Transverse colon (tissue), 4 donors: ENCODE data around the gene NBEAL1. TPM values are rescaled to one million over a fixed set of nuclear protein-coding genes. Genes with fewer than 3 reads are reported as not detected.

Source experiments
- DNase-seq: peaks from one replicate; pipeline ENCODE4 v3.0.0-alpha.2; 2019
- H3K27ac ChIP-seq, 4 donors: fragments of 200-600 bp; sonication (generic); 2 replicates each; pipeline ENCODE4 v1.5.1; 2016 to 2018; ENCODE audit warnings: inconsistent platforms in 4 of 4
- H3K27me3 ChIP-seq: fragments of 200-600 bp; sonication (generic); 2 replicates; pipeline ENCODE4 v1.5.1; 2017; ENCODE audit warnings: inconsistent platforms
- H3K36me3 ChIP-seq, 4 donors: fragments of 200-600 bp; sonication (generic); 2 replicates each; pipeline ENCODE4 v1.5.1; 2017 to 2019; ENCODE audit warnings: inconsistent platforms in 4 of 4
- H3K4me1 ChIP-seq, 4 donors: fragments of 200-600 bp; sonication (generic); 2 replicates each; pipeline ENCODE4 v1.5.1; 2017 to 2020; ENCODE audit warnings: inconsistent platforms in 4 of 4
- H3K4me3 ChIP-seq, 4 donors: fragments of 200-600 bp; sonication (generic); 1 replicate in 1 of 4; 2 replicates in 3 of 4; pipeline versions ENCODE4 v1.5.1 to v1.6.1; 2017 to 2019; ENCODE audit warnings: inconsistent platforms in 4 of 4
- H3K9me3 ChIP-seq, 2 donors: fragments of 200-600 bp; sonication (generic); 2 replicates each; pipeline ENCODE4 v1.5.1; 2017 to 2019; ENCODE audit warnings: inconsistent platforms in 2 of 2
- CTCF ChIP-seq, 5 experiments: fragments of 200-600 bp in 3 of 5; fragments of 450-650 bp in 2 of 5; sonication (generic) in 3 of 5; IDR thresholded peaks; 1 replicate in 2 of 5; 2 replicates in 3 of 5; pipeline ENCODE4 v1.5.1; 2016 to 2017; ENCODE audit warnings: antibody characterized with exemption in 5 of 5, inconsistent platforms in 3 of 5, mild to moderate bottlenecking in 2 of 5, moderate library complexity in 1 of 5
- EP300 ChIP-seq: sonication (generic); formaldehyde crosslinking; IDR thresholded peaks from one replicate; pipeline ENCODE4 v1.6.1; 2017; ENCODE audit warnings: antibody characterized with exemption, low read depth
- POLR2A ChIP-seq: fragments of 450-650 bp; IDR thresholded peaks from one replicate; pipeline ENCODE4 v1.6.1; 2016; ENCODE audit warnings: antibody characterized with exemption, mild to moderate bottlenecking, moderate library complexity
- POLR2AphosphoS5 ChIP-seq, 3 donors: sonication (generic); formaldehyde crosslinking; IDR thresholded peaks; one replicate each; pipeline ENCODE4 v1.6.1; 2016; ENCODE audit warnings: antibody characterized with exemption in 3 of 3
- WGBS, 2 donors: methylation state at CpG; one replicate each; pipeline ENCODE4 v1.1.5; 2018; ENCODE audit warnings: low coverage in 1 of 2; 5-methylcytosine and 5-hydroxymethylcytosine counted together
- in situ Hi-C, 4 donors: fragments of 200-750 bp; cut with MboI; loops; one replicate each; pipeline versions ENCODE4 v1.15.0 to v1.15.1; 2017; ENCODE audit warnings: low sequenced_read_pairs in 3 of 4, low pct_ligation_motif_present in 1 of 4, low pct_unique_long_range_greater_than_20kb in 1 of 4
- intact Hi-C: fragments of 100-400 bp; cut with DNase I; formaldehyde crosslinking; loops from one replicate; pipeline ENCODE4 v1.15.1; 2023; ENCODE audit warnings: low total_unique reads
- total RNA-seq, 4 donors: library from RNA; depleted of rRNA; stranded (reverse); fragments of >200 nt; gene quantifications; one replicate each; pipeline ENCODE4 v1.1.0, GENCODE V29; 2016

Gene NBEAL1
- total RNA-seq, 4 donors from 2014 or later: 59.1 to 287 (median 154) TPM

GRCh38 chr2:203019142-203019541 is 4.5 kb downstream of the NBEAL1 start:
- Histone ChIP-seq H3K36me3 (no peaks in the 10 kb centered on the region), H3K4me3 (peak overlapping the region in 3 of 4 donors; percentile 16 to 91 (median 84)), H3K27me3 (no peaks in the 10 kb centered on the region), H3K4me1 (peaks cover 7 to 78% (median 49%) of the 10 kb centered on the region in 4 donors), H3K27ac (peak overlapping the region in 3 of 4 donors; percentile 46 to 97 (median 96)), H3K9me3 (no peaks in the 10 kb centered on the region)
- intact Hi-C loops: no loop called here
- TF ChIP-seq POLR2A: no peak
- peak in 3 of 5 experiments; percentile 16 to 40 (median 39) for TF ChIP-seq CTCF (IDR thresholded peaks at IDR 0.05)
- TF ChIP-seq EP300: no peak
- TF ChIP-seq POLR2AphosphoS5 (IDR thresholded peaks at IDR 0.05): peak in 1 of 3 donors; percentile 10
- in situ Hi-C loops: no loop called here
- WGBS, 2 donors: 56 to 77% methylated on average over 2 of the region's 2 CpGs
- no peak for DNase-seq

- intact Hi-C loops (no loop called here), in situ Hi-C loops (no loop called here)
- no peaks in the 10 kb centered on the region for H3K9me3 ChIP-seq
- no peak for TF ChIP-seq POLR2AphosphoS5 (IDR thresholded peaks at IDR 0.05)
- no peak for TF ChIP-seq EP300
- TF ChIP-seq POLR2A: no peak
- TF ChIP-seq CTCF (IDR thresholded peaks at IDR 0.05): no peak
- H3K36me3 ChIP-seq: no peaks in the 10 kb centered on the region
- peaks cover 7 to 70% (median 37%) of the 10 kb centered on the region in 4 donors for H3K4me1 ChIP-seq
- no peak for DNase-seq
- H3K4me3 ChIP-seq: no peak overlapping the region
- H3K27ac ChIP-seq: peak overlapping the region in 2 of 4 donors; percentile 27 to 43
- 59 to 70% methylated on average over 4 of the region's 4 CpGs for WGBS, 2 donors
- H3K27me3 ChIP-seq: no peaks in the 10 kb centered on the region
These were observed 7.3 kb downstream of the NBEAL1 start for GRCh38 chr2:203021991-203022390.

- DNase-seq: no peak
- H3K4me1 ChIP-seq: peaks cover 7 to 63% (median 32%) of the 10 kb centered on the region in 4 donors
- no peaks in the 10 kb centered on the region for H3K9me3 ChIP-seq
- peak overlapping the region in 3 of 4 donors; percentile 2 to 43 (median 27) for H3K27ac ChIP-seq
- H3K27me3 ChIP-seq: no peaks in the 10 kb centered on the region
- intact Hi-C loops (no loop called here), in situ Hi-C loops (no loop called here)
- no peaks in the 10 kb centered on the region for H3K36me3 ChIP-seq
- TF ChIP-seq EP300: no peak
- TF ChIP-seq CTCF (IDR thresholded peaks at IDR 0.05): no peak
- no peak for TF ChIP-seq POLR2A
- TF ChIP-seq POLR2AphosphoS5 (IDR thresholded peaks at IDR 0.05): no peak
- WGBS, 2 donors: 62 to 70% methylated on average over 1 of the region's 1 CpG
- H3K4me3 ChIP-seq: no peak overlapping the region
These were observed 8.1 kb downstream of the NBEAL1 start for GRCh38 chr2:203022751-203023150.

GRCh38 chr2:203025592-203025991 is 10.9 kb downstream of the NBEAL1 start:
- H3K4me3 ChIP-seq: no peak overlapping the region
- peaks cover 4 to 42% (median 18%) of the 10 kb centered on the region in 4 donors for H3K4me1 ChIP-seq

More at GRCh38 chr2:203025592-203025991, 10.9 kb downstream of the NBEAL1 start:
- Histone ChIP-seq H3K9me3 (no peaks in the 10 kb centered on the region), H3K27me3 (no peaks in the 10 kb centered on the region), H3K27ac (no peak overlapping the region), H3K36me3 (no peaks in the 10 kb centered on the region)
- intact Hi-C loops (no loop called here), in situ Hi-C loops (no loop called here)
- no peak for DNase-seq
- TF ChIP-seq POLR2AphosphoS5 (IDR thresholded peaks at IDR 0.05): no peak
- no peak for TF ChIP-seq CTCF (IDR thresholded peaks at IDR 0.05)
- no peak for TF ChIP-seq EP300
- TF ChIP-seq POLR2A: no peak
